Measurements from ENCODE around the gene ANKMY1.

DNA sequence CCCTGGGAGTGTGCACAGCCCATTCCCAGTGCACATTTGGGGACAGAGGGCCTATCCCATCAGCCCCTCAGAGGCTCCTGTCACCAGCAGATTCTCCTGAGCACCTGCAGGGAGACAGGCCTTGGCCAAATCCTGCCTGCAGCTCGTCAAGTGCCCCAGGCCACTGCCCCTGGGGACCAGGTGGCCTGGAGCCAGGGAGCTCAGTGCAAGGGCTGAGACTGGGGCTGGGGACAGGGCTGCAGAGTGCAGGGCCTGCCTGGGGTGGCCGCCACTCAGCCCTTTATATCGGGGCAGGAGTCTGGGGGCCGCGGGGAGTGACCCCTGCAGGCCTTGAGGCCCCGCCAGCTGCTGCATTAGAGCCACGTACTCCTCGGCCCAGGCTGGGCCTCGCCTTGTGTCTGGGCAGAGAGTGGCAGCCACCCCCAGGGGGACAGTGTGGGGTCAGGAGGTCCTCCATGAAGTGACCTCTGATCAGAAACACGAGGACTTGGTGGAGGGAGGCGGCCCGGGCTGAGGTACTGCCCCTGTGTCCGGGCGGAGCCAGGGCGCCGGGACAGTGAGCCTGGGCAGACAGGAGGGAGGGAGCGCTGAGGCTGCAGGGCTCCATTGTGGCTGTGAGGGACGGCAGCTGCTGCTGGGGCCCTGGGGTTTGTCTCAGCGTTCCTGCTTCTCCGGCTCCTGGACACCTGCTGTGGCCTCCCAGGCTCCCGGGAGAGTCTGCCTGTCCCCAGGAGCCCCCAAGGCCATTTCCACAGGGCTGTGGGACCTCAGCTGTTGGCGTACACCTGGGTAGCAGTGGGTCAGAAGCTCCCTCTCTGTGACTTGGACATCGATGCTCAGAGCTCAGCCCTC is 98.2 kb downstream of the ANKMY1 start:
- no peak for TF ChIP-seq ARNTL (CRISPR knock-in tag; IDR thresholded peaks at IDR 0.05; ENCODE audit: borderline replicate concordance, low read depth)
- TF ChIP-seq BACH2 (CRISPR knock-in tag; IDR thresholded peaks at IDR 0.05; ENCODE audit: borderline replicate concordance): no peak
- TF ChIP-seq SNAI2 (CRISPR knock-in tag; IDR thresholded peaks at IDR 0.05): no peak
- no peak for TF ChIP-seq OSR1 (CRISPR knock-in tag; IDR thresholded peaks at IDR 0.05)
- no peak for TF ChIP-seq ZNF8 (CRISPR knock-in tag; IDR thresholded peaks at IDR 0.05)
- no peak for TF ChIP-seq TOX (CRISPR knock-in tag; IDR thresholded peaks at IDR 0.05; ENCODE audit: borderline replicate concordance)
- TF ChIP-seq, protein P1, sequence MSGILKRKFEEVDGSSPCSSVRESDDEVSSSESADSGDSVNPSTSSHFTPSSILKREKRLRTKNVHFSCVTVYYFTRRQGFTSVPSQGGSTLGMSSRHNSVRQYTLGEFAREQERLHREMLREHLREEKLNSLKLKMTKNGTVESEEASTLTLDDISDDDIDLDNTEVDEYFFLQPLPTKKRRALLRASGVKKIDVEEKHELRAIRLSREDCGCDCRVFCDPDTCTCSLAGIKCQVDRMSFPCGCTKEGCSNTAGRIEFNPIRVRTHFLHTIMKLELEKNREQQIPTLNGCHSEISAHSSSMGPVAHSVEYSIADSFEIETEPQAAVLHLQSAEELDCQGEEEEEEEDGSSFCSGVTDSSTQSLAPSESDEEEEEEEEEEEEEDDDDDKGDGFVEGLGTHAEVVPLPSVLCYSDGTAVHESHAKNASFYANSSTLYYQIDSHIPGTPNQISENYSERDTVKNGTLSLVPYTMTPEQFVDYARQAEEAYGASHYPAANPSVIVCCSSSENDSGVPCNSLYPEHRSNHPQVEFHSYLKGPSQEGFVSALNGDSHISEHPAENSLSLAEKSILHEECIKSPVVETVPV (CRISPR knock-in tag; IDR thresholded peaks at IDR 0.05): no peak
- no peak for TF ChIP-seq ZFP30 (CRISPR knock-in tag; IDR thresholded peaks at IDR 0.05)
- TF ChIP-seq, protein P2, sequence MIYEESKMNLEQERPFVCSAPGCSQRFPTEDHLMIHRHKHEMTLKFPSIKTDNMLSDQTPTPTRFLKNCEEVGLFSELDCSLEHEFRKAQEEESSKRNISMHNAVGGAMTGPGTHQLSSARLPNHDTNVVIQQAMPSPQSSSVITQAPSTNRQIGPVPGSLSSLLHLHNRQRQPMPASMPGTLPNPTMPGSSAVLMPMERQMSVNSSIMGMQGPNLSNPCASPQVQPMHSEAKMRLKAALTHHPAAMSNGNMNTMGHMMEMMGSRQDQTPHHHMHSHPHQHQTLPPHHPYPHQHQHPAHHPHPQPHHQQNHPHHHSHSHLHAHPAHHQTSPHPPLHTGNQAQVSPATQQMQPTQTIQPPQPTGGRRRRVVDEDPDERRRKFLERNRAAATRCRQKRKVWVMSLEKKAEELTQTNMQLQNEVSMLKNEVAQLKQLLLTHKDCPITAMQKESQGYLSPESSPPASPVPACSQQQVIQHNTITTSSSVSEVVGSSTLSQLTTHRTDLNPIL (CRISPR knock-in tag; IDR thresholded peaks at IDR 0.05; ENCODE audit: low read depth): no peak
- no peak for TF ChIP-seq ZNF565 (CRISPR knock-in tag; conservative IDR thresholded peaks at IDR 0.05; ENCODE audit: low read depth)
- TF ChIP-seq, protein P3, sequence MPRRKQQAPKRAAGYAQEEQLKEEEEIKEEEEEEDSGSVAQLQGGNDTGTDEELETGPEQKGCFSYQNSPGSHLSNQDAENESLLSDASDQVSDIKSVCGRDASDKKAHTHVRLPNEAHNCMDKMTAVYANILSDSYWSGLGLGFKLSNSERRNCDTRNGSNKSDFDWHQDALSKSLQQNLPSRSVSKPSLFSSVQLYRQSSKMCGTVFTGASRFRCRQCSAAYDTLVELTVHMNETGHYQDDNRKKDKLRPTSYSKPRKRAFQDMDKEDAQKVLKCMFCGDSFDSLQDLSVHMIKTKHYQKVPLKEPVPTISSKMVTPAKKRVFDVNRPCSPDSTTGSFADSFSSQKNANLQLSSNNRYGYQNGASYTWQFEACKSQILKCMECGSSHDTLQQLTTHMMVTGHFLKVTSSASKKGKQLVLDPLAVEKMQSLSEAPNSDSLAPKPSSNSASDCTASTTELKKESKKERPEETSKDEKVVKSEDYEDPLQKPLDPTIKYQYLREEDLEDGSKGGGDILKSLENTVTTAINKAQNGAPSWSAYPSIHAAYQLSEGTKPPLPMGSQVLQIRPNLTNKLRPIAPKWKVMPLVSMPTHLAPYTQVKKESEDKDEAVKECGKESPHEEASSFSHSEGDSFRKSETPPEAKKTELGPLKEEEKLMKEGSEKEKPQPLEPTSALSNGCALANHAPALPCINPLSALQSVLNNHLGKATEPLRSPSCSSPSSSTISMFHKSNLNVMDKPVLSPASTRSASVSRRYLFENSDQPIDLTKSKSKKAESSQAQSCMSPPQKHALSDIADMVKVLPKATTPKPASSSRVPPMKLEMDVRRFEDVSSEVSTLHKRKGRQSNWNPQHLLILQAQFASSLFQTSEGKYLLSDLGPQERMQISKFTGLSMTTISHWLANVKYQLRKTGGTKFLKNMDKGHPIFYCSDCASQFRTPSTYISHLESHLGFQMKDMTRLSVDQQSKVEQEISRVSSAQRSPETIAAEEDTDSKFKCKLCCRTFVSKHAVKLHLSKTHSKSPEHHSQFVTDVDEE (CRISPR knock-in tag; IDR thresholded peaks at IDR 0.05): no peak
- TF ChIP-seq PATZ1 (CRISPR knock-in tag; IDR thresholded peaks at IDR 0.05; ENCODE audit: borderline replicate concordance): no peak
- no peak for TF ChIP-seq RARB (CRISPR knock-in tag; IDR thresholded peaks at IDR 0.05)
- no peak for TF ChIP-seq ZFP3 (CRISPR knock-in tag; IDR thresholded peaks at IDR 0.05)
